IMR-90 (cell line): Measurements from ENCODE around the gene CRISPLD2. TPM values are rescaled to one million over a fixed set of nuclear protein-coding genes. Genes with fewer than 3 reads are reported as not detected.

ENCODE experiments used
- ATAC-seq: fragments of 200-7000 bp; cut with Tn5 transposase; 2 replicates; pipeline ENCODE4 v1.9.1; 2020; ENCODE audit warnings: low read depth, mild to moderate bottlenecking, moderate library complexity
- BruUV-seq: library from RNA; stranded (reverse); fragments of 400-500 nt; replicated peaks from 2 replicates; lab custom pipeline; 2021; lab: Mats Ljungman, UMichigan
- CTCF ChIA-PET: fragments of 300-600 bp; formaldehyde crosslinking; extraction: SDS; loops from one replicate; lab custom pipeline; 2021; ENCODE audit warnings: antibody characterized with exemption; lab: Yijun Ruan, JAX
- POLR2A ChIA-PET: fragments of 300-600 bp; sonication (Branson Sonifier 250); formaldehyde crosslinking; loops from one replicate; lab custom pipeline; 2022; ENCODE audit warnings: antibody characterized with exemption; ENCODE audit not compliant: unreplicated experiment; lab: Charles Lee
- DNase-seq: peaks from one replicate; pipeline ENCODE4 v3.0.0; 2013
- H2AFZ ChIP-seq: replicated peaks from 2 replicates; pipeline ENCODE3; 2013; ENCODE audit warnings: low read length, mild to moderate bottlenecking; ENCODE audit not compliant: poor library complexity
- H2AK5ac ChIP-seq: 2 replicates; pipeline ENCODE4 v1.6.1; 2013; ENCODE audit warnings: low read depth, low read length, inconsistent platforms
- H2AK9ac ChIP-seq: replicated peaks from 2 replicates; pipeline ENCODE3; 2013; ENCODE audit warnings: mild to moderate bottlenecking, low read depth, low read length, moderate library complexity; ENCODE audit not compliant: poor library complexity
- H2BK120ac ChIP-seq: 2 replicates; pipeline ENCODE4 v1.6.1; 2013; ENCODE audit warnings: low read depth, low read length, inconsistent platforms
- H2BK15ac ChIP-seq: 3 replicates; pipeline ENCODE4 v1.6.1; 2013; ENCODE audit warnings: low read depth, low read length, inconsistent platforms
- H2BK20ac ChIP-seq: 2 replicates; pipeline ENCODE4 v1.6.1; 2013; ENCODE audit warnings: low read depth, mild to moderate bottlenecking, inconsistent platforms, low read length, moderate library complexity
- H2BK5ac ChIP-seq: 2 replicates; pipeline ENCODE4 v1.6.1; 2013; ENCODE audit warnings: mild to moderate bottlenecking, low read depth, low read length, inconsistent platforms; ENCODE audit not compliant: poor library complexity, severe bottlenecking
- H3K14ac ChIP-seq: replicated peaks from 2 replicates; pipeline ENCODE4 v1.6.1; 2013; ENCODE audit warnings: low read depth, low read length, inconsistent platforms
- H3K18ac ChIP-seq: 2 replicates; pipeline ENCODE4 v1.6.1; 2013; ENCODE audit warnings: low read depth, low read length, control low read depth
- H3K23ac ChIP-seq: 2 replicates; pipeline ENCODE4 v1.6.1; 2013; ENCODE audit warnings: low read depth, low read length, inconsistent platforms
- H3K27ac ChIP-seq: 2 replicates; pipeline ENCODE4 v1.5.1; 2013; ENCODE audit warnings: mild to moderate bottlenecking, control low read depth, low read length; ENCODE audit not compliant: insufficient read depth
- H3K27me3 ChIP-seq: 2 replicates; pipeline ENCODE4 v1.6.1; 2013; ENCODE audit warnings: low read length; ENCODE audit not compliant: control insufficient read depth, insufficient read depth
- H3K36me3 ChIP-seq: 2 replicates; pipeline ENCODE4 v1.6.1; 2013; ENCODE audit warnings: low read length, mixed read lengths; ENCODE audit not compliant: control insufficient read depth, insufficient read depth
- H3K4ac ChIP-seq: 2 replicates; pipeline ENCODE4 v1.6.1; 2013; ENCODE audit warnings: low read depth, low read length, inconsistent platforms
- H3K4me1 ChIP-seq: 2 replicates; pipeline ENCODE4 v1.6.1; 2013; ENCODE audit warnings: low read length, mixed read lengths; ENCODE audit not compliant: control insufficient read depth, insufficient read depth
- H3K4me2 ChIP-seq: 2 replicates; pipeline ENCODE4 v1.6.1; 2013; ENCODE audit warnings: low read depth, mild to moderate bottlenecking, control low read depth, low read length, moderate library complexity
- H3K4me3 ChIP-seq: 2 replicates; pipeline ENCODE4 v1.5.1; 2013; ENCODE audit warnings: low read depth, mild to moderate bottlenecking, control low read depth, low read length, moderate library complexity; ENCODE audit not compliant: insufficient read depth
- H3K56ac ChIP-seq: 2 replicates; pipeline ENCODE4 v1.6.1; 2013; ENCODE audit warnings: low read length, inconsistent platforms; ENCODE audit not compliant: insufficient read depth; ENCODE audit errors: extremely low read depth
- H3K79me1 ChIP-seq, 2 experiments: 2 replicates each; pipeline ENCODE4 v1.6.1; 2013; ENCODE audit warnings: low read length in 2 of 2, inconsistent platforms in 1 of 2, low read depth in 1 of 2
- H3K9ac ChIP-seq: 2 replicates; pipeline ENCODE4 v1.6.1; 2013; ENCODE audit warnings: low read depth, low read length, control low read depth
- H3K9me1 ChIP-seq: 2 replicates; pipeline ENCODE4 v1.6.1; 2013; ENCODE audit warnings: low read length, inconsistent platforms; ENCODE audit not compliant: insufficient read depth
- H3K9me3 ChIP-seq: 2 replicates; pipeline ENCODE4 v1.6.1; 2013; ENCODE audit warnings: low read length; ENCODE audit not compliant: control insufficient read depth, insufficient read depth
- H4K20me1 ChIP-seq: 2 replicates; pipeline ENCODE4 v1.6.1; 2013; ENCODE audit warnings: low read length, inconsistent platforms; ENCODE audit not compliant: insufficient read depth
- H4K5ac ChIP-seq: 2 replicates; pipeline ENCODE4 v1.6.1; 2013; ENCODE audit warnings: mild to moderate bottlenecking, low read depth, low read length, control low read depth
- H4K8ac ChIP-seq, 2 experiments: 2 replicates each; pipeline ENCODE4 v1.6.1; 2013; ENCODE audit warnings: low read depth in 2 of 2, low read length in 2 of 2, control low read depth in 1 of 2, inconsistent platforms in 1 of 2
- H4K91ac ChIP-seq: 2 replicates; pipeline ENCODE4 v1.6.1; 2013; ENCODE audit warnings: low read depth, low read length, inconsistent platforms; ENCODE audit not compliant: insufficient read depth
- CEBPB ChIP-seq: IDR thresholded peaks from 2 replicates; pipeline ENCODE4 v1.6.1; 2012; ENCODE audit warnings: low read depth, low read length, improper control_type of control experiment
- ELK1 ChIP-seq: fragments of 150-350 bp; IDR thresholded peaks from 2 replicates; pipeline ENCODE4 v1.6.1; 2016; ENCODE audit warnings: low read depth, mild to moderate bottlenecking, low read length, moderate library complexity, borderline replicate concordance
- MAFK ChIP-seq: IDR thresholded peaks from 2 replicates; pipeline ENCODE4 v1.6.1; 2012; ENCODE audit warnings: low read depth, low read length, improper control_type of control experiment
- MAZ ChIP-seq: IDR thresholded peaks from 2 replicates; pipeline ENCODE4 v1.6.1; 2012; ENCODE audit warnings: low read depth, mild to moderate bottlenecking, low read length, improper control_type of control experiment, moderate library complexity, borderline replicate concordance
- MXI1 ChIP-seq: IDR thresholded peaks from 2 replicates; pipeline ENCODE4 v1.6.1; 2012; ENCODE audit warnings: low read depth, mild to moderate bottlenecking, low read length, moderate library complexity, borderline replicate concordance
- NFE2L2 ChIP-seq: fragments of 150-350 bp; IDR thresholded peaks from 2 replicates; pipeline ENCODE4 v1.6.1; 2016; ENCODE audit warnings: low read depth, mild to moderate bottlenecking, low read length
- POLR2A ChIP-seq: IDR thresholded peaks from 2 replicates; pipeline ENCODE4 v1.6.1; 2012; ENCODE audit warnings: mild to moderate bottlenecking, low read depth, low read length
- RAD21 ChIP-seq: IDR thresholded peaks from 2 replicates; pipeline ENCODE4 v1.6.1; 2012; ENCODE audit warnings: low read length, improper control_type of control experiment
- RCOR1 ChIP-seq: IDR thresholded peaks from 2 replicates; pipeline ENCODE4 v1.6.1; 2012; ENCODE audit warnings: mild to moderate bottlenecking, low read length, improper control_type of control experiment; ENCODE audit not compliant: insufficient replicate concordance
- RFX5 ChIP-seq: IDR thresholded peaks from 2 replicates; pipeline ENCODE4 v1.8.0; 2012; ENCODE audit warnings: low read depth, mild to moderate bottlenecking, low read length, moderate library complexity
- SMC3 ChIP-seq: fragments of 150-350 bp; IDR thresholded peaks from 2 replicates; pipeline ENCODE4 v1.6.1; 2016; ENCODE audit warnings: low read depth, mild to moderate bottlenecking, antibody characterized with exemption, low read length, moderate library complexity
- USF2 ChIP-seq: fragments of 150-350 bp; IDR thresholded peaks from 2 replicates; pipeline ENCODE4 v1.6.1; 2017; ENCODE audit warnings: mild to moderate bottlenecking, antibody characterized with exemption, low read length, low read depth
- WGBS, 2 experiments: methylation state at CpG; one replicate each; pipeline versions ENCODE4 v1.1.5 to v1.1.7; 2013; ENCODE audit warnings: missing lambda C conversion rate in 2 of 2; ENCODE audit not compliant: insufficient read length in 1 of 2; ENCODE audit errors: extremely low coverage in 2 of 2; 5-methylcytosine and 5-hydroxymethylcytosine counted together
- dilution Hi-C: fragments of 300-500 bp; cut with HindIII; formaldehyde crosslinking; loops from one replicate; pipeline ENCODE4 v1.14.3; 2018; ENCODE audit warnings: low sequenced_read_pairs; ENCODE audit not compliant: unreplicated experiment
- in situ Hi-C: fragments of 300-500 bp; cut with MboI; formaldehyde crosslinking; loops from 3 replicates; pipeline ENCODE4 v1.14.3; 2019; ENCODE audit warnings: low sequenced_read_pairs, inconsistent platforms, mixed read lengths
- intact Hi-C: fragments of 100-400 bp; cut with micrococcal nuclease; formaldehyde crosslinking; loops from 2 replicates; pipeline ENCODE4 v1.10.0; 2022
- polyA plus RNA-seq, 3 experiments: library from polyadenylated mRNA; depleted of rRNA; stranded (reverse); fragments of >200 nt; gene quantifications; 2 replicates each; pipeline ENCODE4 v1.2.3, GENCODE V29; 2012; ENCODE audit warnings: low replicate concordance in 1 of 3
- total RNA-seq: library from RNA; depleted of rRNA; stranded (reverse); fragments of >200 nt; gene quantifications from 2 replicates; pipeline ENCODE4 v1.2.3, GENCODE V29; 2012

The CRISPLD2 gene
- total and polyA plus RNA-seq, 2 of the 4 experiments (the other 2 are of a cell fraction): 23.1 to 37.5 TPM

GRCh38 chr16:84819644-84820304, at the start of gene CRISPLD2 (continued):
- TF ChIP-seq RAD21: no peak
- TF ChIP-seq SMC3: no peak
- peak; percentile 72; the same call in 1 of the 2 replicates for TF ChIP-seq MAZ
- TF ChIP-seq NFE2L2: no peak
- TF ChIP-seq POLR2A: peak; percentile 99

GRCh38 chr16:84773312-84773711, 46.5 kb upstream of the CRISPLD2 start:
- CTCF ChIA-PET: interaction anchor here (0.7 kb wide), 1 partner anchor 56 kb away, joined by 3 read pairs; no protein-coding TSS in a partner anchor
- no peak for ATAC-seq
- TF ChIP-seq RFX5 (no peak), RAD21 (no peak), CEBPB (no peak), ELK1 (no peak), POLR2A (no peak), MXI1 (no peak), MAFK (no peak), SMC3 (no peak), MAZ (no peak), USF2 (no peak), RCOR1 (no peak), NFE2L2 (no peak)

More at GRCh38 chr16:84773312-84773711, 46.5 kb upstream of the CRISPLD2 start:
- intact Hi-C loops: no loop called here
- Histone ChIP-seq H3K18ac (no peak overlapping the region), H3K27me3 (no peaks in the 10 kb centered on the region), H2BK5ac (no peak overlapping the region), H3K79me1 (peaks cover 28 to 65% of the 10 kb centered on the region in 2 experiments), H4K20me1 (no peaks in the 10 kb centered on the region), H4K8ac (no peak overlapping the region), H2BK20ac (no peak overlapping the region), H3K4me1 (peaks cover 6% of the 10 kb centered on the region), H3K4me2 (no peak overlapping the region), H4K5ac (no peak overlapping the region; the same call in 1 of the 2 replicates), H3K36me3 (peaks cover 57% of the 10 kb centered on the region), H3K9me3 (no peaks in the 10 kb centered on the region), H2BK120ac (no peak overlapping the region; the same call in 1 of the 2 replicates), H3K27ac (no peak overlapping the region), H3K4ac (no peak overlapping the region), H3K9ac (no peak overlapping the region), H2BK15ac (no peak overlapping the region), H2AK9ac (peak overlapping the region; percentile 34), H2AFZ (no peak overlapping the region), H3K4me3 (no peak overlapping the region), H2AK5ac (peak overlapping the region; percentile 15; the same call in 1 of the 2 replicates), H3K14ac (no peak overlapping the region), H3K56ac (no peak overlapping the region), H3K9me1 (peaks cover 6% of the 10 kb centered on the region; the same call in 1 of the 2 replicates), H3K23ac (no peak overlapping the region), H4K91ac (no peak overlapping the region)
- DNase-seq: no peak
- in situ Hi-C loops: no loop called here
- dilution Hi-C loops: no loop called here
- BruUV-seq: no TSS peak
- POLR2A ChIA-PET: no interaction called here
- 90% methylated on average over 6 of the region's 10 CpGs; no CpG with 5 or more reads in 1 of the 2 experiments for WGBS, 2 experiments
